Stimulated activated CD8-positive, alpha-beta memory T cell treated with anti-CD3 and anti-CD28 coated beads, Interleukin-15, amount 100 ng/mL, for 24 hours (primary cell): ENCODE measurements around the gene SLC9A5.

Experiments
- DNase-seq: peaks from one replicate; pipeline ENCODE4 v3.0.0-alpha.2; 2020; ENCODE audit warnings: low read depth

The SLC9A5 gene

GRCh38 chr16:67238806-67239470 is 9.8 kb upstream of the SLC9A5 start:
- no peak for DNase-seq

- no peak for DNase-seq
Observed at GRCh38 chr16:67240506-67240905, 8.3 kb upstream of the SLC9A5 start.

GRCh38 chr16:67241008-67241900 is 7.5 kb upstream of the SLC9A5 start:
- no peak for DNase-seq

- DNase-seq = no peak
Observed at GRCh38 chr16:67242138-67242730, 6.5 kb upstream of the SLC9A5 start.

- DNase-seq = no peak
Observed at GRCh38 chr16:67243481-67243880, 5.3 kb upstream of the SLC9A5 start.

- no peak for DNase-seq
Observed at GRCh38 chr16:67244387-67245185, 4.2 kb upstream of the SLC9A5 start.

DNA sequence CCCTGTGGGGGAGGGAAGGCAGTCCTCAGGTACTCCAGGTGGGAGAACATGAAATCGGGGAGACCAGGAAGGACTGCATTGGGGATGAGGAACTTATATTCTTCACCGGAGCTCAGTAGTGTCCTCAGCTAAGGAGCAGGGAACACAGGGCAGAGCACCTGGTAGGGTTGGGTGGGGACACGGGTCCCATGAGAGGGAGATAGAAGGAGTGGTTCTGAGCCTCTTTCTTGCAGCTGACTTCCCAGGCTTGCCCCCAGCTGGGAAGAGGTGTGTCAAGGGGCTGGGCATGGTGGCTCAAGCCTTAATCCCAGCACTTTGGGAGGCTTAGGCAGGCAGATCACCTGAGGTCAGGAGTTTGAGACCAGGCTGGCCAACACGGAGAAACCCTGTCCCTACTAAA is 3.6 kb upstream of the SLC9A5 start:
- DNase-seq = no peak

DNA sequence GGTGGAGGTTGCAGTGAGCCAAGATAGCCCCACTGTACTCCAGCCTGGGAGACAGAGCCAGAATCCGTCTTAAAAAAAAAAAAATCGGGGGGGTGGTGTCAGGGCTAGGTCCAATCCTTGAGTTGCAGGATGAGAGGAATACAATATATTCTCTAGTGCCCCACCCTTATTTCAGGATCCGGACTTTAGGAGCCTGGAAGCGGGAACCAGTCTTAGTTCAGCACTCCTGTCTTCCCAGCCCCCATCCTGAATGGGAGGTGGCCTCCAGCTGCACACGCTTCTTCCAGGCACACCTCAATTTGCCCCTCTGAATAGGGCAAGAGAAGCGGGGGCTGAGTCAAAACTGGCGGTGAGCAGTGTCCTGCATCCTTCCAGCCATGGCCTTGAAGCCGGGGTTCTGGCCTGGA is 3.1 kb upstream of the SLC9A5 start:
- DNase-seq = no peak

GRCh38 chr16:67246081-67246755 is 2.6 kb upstream of the SLC9A5 start:
- DNase-seq = no peak

DNA sequence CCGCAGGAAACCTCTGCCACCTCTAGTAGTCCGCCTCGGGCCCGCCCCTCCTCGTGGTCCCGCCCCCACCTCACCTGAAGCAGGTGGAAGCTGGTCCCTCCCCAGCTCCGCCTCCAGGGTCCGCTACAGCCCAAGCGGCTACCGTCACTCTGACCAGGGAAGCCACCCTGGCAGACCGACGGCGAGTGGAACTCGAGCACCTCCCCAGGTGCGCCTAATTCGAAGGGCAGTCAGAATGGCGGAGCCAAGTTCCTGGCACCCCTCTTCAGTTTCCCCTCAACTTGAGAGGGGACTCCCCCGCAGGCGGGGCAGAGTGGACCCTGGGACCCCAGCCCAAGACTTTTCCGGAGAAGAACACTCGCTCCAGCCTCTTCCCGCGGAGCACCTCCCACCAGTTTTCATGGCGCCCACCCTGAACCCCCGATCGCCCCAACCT is 2.0 kb upstream of the SLC9A5 start:
- DNase-seq = no peak

DNA sequence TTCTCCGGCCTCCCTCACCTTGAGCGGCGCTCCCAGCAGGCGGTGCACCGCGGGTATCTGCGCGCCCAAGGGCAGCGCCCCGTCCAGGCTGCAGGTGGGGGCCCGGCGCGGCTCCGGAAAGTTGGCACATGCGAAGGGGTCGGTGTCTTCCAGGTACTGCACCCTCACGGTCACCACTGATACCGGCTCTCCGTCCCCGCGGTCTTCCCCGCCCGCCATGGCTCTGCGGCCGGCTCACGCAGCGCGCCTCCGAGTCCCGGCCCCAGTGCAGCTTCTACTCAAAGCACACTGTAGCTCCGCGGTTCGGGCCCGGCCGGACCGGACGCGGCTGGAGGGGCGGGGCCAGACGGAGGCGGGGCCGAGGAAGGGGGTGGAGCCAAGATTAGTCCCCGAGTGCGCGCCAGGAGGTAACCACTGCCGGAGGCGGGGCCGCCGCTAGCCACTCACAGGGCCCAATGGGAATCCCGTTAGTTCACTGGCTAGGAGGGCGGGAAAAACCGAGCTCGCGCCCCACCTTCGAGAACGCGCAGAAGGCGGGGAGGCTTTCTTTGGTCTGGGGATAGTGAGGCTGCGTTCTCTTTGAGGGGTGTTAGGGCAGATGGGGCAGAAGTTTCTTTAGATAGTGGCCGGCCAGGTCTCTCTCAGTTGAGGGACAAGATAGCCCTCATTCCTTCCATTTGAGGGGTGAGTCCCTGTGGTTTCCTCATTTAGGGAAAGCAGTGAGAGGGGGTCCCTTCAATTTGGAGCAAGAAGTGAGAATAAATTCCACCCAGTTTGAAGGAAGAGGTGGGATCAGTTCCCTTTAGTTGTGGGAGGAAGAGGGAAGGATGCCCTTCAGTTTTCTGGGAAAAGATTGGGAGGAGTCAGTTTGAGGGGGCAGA is 1.3 kb upstream of the SLC9A5 start, which contains the start of gene FHOD1:
FHOD1 (minus strand) TSS at position 290 of the 881 bp plus-strand sequence; CDS start at position 219, 71 bp downstream.
- DNase-seq = peak; percentile 94

DNA sequence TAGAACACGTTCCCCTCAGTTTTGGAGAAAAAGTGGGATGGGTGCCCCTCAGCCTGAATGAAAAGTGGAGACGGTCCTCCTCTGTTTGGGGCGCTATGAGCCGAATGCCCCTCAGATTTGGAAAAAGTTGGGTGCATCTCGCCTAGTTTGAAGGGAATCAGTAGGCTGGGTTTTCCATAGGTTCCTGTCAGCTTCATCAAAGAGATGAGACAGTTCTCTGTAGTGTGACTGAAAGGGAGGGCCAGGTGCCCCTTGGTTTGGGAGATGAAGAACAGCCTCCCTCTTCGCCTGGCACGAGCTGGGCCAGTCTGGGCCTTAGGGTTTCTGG is 742 bp upstream of the SLC9A5 start:
- DNase-seq = no peak

GRCh38 chr16:67249178-67250044 is 632 bp downstream of the SLC9A5 start:
- DNase-seq = no peak

DNA sequence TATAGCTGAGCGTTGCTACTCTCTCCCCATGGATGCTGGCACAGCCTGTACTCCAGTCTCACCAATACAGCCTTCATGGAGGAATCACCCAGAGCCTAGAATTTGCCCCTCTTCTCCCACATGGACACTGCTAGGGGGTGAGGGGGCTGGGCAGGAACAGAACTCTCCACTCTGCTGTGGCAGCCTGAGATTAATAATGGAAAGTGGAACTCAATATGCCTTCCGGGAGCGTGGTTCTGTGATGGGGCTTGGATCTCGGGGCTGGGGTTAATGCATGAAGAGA is 1.2 kb downstream of the SLC9A5 start:
- DNase-seq = no peak

- DNase-seq = no peak
Observed at GRCh38 chr16:67252609-67253497, 4.1 kb downstream of the SLC9A5 start.

GRCh38 chr16:67254801-67255552 is 6.2 kb downstream of the SLC9A5 start:
- no peak for DNase-seq

- no peak for DNase-seq
Observed at GRCh38 chr16:67255553-67256221, 6.9 kb downstream of the SLC9A5 start.
